NCI-H524 treated with DMSO at 0.1 percent for 48 hours (cell line): Measurements from ENCODE around the gene PRAC2.

Experiments
- DNase-seq: peaks from one replicate; lab custom pipeline; 2025; lab: John Stamatoyannopoulos, UW

PRAC2 gene

DNA sequence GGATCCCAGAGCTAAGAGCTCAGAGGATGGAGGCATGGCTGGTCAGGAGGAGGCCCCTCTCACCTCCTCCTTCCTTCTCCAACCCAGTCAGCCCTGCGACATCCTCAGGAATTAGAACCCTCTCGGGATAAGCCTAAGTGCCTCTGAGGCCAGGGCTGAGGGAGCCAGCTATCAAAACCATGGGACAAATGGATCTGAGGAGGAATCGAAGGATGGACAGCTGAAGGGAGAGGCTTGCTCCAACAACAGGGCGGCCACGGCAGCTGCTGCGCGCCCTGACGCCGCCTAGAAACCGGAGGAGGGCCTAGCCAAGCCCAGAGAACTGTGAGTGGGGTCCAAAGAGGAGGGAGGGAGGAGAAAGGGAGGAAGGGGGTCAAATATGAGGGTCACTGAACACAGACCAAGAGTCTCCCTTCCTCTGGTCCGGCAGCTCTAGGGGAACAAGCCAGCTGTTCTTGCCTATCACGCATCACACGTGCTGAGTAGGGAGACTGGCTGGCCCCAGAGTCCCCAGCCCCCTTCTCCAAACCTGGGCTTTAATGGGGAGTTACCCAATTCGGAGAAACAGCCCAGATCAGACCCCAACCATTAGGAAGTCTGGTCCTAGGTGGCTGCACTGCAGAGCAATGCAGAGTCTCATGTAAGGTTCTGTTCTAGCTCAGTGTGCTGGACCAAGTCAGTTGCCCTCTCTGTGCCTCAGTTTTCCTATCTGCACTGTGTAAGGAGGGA is 11.5 kb downstream of the PRAC2 start:
- DNase-seq, result no peak

DNA sequence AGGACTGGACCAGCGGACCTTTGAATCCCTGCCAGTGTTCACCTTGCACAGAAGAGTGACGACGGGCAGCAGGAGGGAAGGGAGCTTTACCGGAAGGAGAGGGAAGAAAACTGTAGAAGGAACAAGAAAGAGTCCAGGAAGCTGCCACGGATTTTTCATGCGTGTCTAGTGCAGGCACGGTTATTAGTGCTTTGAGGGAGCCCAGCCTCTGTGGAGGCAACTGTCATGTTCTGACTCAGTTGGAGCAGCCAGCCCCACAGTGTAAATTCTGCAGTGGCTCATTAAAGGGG is 12.0 kb downstream of the PRAC2 start:
- no peak for DNase-seq

DNA sequence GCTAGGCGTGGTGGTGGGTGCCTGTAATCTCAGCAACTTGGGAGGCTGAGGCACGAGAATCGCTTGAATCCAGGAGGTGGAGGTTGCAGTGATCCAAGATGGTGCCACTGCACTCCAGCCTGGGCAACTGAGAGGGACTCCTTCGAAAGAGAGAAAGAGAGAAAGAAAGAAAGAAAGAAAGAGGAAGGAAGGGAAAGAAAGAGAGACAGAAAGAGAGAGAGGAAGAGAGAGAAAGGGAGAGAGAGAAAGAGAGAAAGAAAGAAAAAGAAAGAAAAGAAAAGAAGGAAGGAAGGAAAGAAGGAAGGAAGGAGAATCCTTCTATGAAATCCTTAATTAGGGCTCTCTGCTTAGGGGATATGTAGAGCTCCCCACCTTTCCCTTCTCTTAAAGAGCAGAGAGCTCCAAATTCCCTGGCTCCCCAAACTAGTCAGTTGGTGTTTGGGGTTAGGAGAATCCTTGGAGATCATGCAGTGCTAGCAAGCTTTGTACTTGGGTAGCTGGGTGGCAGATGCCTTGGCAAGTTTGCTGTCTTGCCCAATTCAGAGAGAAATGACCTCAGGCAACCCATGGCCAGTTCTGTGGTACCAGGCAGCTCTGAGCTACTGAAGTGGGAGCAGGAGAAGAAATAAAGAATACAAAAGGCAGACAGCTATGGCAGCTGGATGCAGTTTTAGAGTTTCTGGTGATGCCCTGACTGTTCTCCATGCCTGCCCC is 14.5 kb downstream of the PRAC2 start:
- DNase-seq, result no peak

DNA sequence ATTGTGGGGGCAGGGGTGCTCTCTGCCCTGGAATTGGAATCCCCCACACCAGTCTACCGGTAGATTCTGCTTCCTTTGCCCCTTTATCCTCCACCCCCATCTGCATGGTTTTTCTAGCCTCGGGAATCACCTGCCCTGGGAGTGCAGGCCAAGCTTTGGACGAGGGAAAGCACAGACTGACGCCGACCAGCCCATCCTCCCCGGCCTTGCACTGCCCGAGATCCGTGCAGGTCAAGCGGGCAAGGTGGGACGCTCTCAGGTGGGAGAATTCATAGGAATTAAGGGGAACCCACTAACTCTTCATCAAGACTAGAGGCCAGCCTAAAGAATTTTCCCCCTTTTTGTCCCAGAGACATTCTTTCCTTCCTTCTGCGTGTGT is 15.4 kb downstream of the PRAC2 start:
- DNase-seq, result no peak

DNA sequence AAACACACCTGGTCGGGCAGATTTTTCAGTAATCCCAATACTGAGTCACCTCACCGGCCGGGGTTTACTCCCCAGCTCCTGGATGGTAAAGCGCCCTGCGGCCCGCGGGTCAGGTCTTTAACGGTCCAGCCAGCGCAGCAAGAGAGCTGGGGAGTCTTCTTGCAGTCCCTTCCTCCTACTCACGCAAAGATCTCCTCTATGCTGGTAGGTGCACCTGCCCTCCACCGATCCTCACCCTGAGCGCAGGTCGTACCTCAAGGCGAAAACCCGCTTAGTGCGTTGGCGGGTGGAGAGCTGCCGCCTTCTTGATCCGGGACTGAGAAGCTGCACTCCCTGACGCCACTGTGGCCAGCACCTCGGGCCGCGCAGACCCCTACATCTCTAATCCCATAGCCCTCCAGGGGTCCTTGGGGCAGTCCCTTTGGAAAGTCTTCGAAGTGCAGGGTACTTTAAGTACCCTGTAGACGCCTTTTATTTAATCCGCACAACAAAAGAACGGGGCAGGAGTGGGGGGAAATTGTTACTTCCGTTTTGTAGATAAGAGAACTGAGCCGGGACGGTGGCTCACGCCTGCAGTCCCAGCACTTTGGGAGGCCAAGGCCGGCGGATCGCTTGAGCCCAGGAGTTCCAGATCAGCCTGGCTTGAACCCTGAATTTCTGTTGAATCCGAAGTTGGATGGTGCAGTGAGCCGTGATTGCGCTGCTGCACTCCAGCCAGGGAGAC is 16.0 kb downstream of the PRAC2 start:
- no peak for DNase-seq

DNA sequence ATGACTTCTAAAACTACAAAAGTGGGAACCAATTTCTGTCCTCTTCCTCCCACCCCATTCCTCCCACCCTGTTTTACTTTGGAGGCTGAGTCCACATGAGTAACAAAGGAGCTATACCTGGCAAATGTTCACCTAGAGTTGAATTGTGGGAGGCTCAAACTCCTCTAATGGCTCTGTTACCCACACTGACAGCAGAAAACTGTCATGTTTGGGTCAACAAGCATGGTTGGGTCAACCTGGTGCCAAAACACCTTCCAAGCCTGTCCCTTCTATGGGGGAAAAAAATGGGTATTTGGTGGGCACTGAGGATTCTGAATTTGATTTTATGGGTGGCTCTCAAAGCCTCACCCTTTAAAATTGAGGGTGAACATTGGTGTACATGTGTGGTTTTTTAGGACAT is 17.6 kb downstream of the PRAC2 start:
- no peak for DNase-seq

DNA sequence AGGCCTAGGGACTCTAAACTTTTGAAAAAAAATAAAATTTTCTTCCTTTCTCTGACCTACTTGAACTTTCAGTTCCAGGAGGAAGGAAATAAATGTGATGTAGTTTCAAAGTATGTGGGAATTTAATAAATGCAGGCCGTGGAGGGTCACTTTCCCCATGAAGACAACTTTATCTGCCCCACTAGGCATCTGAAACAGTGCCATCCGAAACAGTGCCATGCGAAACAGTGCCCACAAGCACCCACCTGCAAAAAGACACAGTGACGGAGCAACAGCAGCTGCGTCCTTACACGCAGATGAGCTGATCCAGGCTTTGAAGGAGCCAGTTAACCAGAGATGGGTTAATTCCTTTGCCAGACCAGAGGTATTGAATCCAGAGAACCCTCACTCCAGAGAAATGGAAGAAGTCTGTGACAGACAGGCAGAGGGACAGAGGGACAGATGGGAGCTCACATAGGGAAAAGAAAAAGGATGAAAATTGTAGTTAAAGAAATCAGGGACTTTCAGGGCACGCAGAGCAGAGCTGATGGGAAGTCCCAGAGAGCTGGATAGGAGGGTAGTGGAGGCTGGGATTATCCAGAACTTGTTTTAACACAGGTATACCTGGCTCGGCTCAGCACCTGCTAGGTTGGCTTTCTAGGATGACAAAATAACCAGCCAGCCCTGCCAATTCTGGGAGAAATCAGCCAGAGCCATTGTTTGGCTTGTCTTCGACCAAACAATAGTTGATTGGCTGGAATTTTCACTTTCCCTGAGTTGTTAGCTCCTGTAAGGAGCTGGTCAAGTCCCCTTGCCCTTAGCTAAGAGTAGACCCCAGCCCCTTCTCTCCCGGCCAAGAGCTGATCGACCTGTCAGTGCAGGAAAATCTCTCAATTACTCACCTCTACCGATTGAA is 22.6 kb downstream of the PRAC2 start:
- DNase-seq, result no peak

DNA sequence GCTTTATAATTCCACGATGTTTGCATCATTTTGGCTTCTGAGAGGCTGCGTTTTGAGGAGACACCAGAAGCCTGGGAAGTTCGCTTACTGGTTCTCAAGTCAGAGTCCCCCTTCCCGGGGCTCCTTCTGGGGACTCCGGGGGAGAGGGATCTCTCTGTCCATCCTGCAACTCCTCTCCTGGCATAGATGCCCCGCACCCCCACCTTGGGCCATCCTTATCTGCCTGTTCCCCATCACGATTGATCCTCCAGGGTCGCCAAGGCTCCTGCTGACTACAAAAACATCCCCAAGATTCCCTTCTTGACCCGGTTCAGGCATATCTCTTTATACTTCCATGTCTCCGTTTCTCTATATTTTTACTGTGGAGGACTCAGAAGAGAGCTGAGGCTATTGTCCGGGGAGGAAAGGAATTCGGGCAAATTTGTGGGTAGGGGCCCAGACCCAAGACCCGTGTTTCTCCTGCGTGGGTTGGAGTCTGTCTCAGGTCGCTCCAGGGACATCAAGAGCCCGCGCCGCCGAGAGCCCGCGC is 24.0 kb downstream of the PRAC2 start:
- DNase-seq, result no peak

DNA sequence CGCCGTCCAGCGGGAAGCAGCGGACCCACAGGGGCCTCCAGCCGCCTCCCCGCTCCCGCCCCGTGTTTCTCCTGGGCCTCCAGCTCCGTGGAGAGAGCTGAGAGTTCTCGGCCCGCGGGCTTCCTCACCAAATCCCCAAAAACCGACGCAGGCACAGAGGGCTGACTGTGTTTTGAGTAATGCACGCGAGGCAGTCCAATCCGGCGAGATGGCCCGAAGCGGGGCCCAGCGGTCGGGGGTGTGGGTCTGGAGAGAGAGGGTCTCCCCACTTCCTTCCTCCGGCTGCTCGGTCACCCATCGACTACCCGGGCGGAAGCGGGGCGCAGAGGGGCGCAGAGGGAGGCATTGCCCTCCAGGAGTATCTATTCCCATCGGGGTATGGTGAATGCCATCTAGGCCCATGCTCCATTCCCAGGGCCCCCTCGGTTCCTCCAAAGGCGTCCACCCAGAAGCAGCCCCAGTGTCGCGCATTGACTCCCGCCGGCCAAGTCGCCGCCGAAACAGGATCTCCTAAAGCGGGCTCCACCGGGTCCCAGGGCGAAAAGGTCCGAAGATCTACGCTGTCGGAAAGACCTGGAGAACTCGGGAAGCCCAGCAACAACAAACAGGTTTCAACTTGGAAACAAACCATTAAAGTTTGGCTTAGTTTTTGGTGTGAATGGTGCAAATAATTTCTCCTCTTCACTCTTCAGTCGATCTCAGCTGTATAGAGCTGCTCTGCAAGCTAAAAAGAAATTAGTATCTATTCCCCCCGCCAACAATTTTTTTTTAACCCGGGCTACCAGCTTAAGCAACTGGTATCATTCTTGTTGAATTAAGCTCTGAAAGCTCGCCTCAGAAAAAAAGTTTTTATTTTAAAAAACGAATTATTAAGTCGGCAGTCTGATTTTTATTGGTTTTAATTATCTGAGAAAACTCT is 24.7 kb downstream of the PRAC2 start:
- DNase-seq, result no peak

DNA sequence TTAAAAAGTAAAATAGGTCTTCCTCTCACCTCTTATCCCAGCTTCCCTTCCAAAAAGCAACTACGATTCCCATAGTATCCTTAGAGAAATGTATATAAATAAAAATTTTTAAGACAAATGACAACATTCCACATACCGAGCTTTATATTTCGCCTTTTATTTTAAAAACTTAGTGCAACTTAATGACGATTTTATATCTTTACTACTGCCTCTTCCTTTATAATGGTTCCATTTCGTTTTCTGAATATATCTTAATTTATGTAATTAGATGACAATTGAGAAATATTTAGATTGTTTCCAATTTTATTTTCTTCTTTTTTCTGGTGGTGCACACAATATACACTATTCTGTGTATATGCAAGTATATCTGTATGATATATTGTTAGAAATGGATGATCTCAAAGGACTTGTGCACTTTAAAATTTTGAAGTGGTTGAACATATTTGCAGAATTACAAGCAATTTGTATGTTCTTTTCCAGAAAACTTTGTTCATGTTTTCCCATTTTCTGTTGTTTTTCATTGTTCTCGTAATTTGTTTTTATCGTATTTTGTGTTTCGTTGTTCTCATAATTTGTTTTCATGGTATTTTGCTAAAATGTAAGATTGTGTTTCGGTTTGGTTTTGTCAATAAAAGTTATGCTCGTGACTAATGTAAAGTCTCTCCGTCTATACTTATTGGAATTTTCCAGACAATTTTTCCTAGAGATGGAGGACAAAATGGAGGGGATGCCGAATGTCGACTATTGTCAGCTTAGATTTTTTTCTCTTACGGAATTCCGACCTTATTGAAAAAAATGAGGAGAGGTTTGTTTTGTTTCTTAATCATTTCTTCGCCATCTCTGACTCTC is 26.0 kb downstream of the PRAC2 start:
- DNase-seq, result no peak

DNA sequence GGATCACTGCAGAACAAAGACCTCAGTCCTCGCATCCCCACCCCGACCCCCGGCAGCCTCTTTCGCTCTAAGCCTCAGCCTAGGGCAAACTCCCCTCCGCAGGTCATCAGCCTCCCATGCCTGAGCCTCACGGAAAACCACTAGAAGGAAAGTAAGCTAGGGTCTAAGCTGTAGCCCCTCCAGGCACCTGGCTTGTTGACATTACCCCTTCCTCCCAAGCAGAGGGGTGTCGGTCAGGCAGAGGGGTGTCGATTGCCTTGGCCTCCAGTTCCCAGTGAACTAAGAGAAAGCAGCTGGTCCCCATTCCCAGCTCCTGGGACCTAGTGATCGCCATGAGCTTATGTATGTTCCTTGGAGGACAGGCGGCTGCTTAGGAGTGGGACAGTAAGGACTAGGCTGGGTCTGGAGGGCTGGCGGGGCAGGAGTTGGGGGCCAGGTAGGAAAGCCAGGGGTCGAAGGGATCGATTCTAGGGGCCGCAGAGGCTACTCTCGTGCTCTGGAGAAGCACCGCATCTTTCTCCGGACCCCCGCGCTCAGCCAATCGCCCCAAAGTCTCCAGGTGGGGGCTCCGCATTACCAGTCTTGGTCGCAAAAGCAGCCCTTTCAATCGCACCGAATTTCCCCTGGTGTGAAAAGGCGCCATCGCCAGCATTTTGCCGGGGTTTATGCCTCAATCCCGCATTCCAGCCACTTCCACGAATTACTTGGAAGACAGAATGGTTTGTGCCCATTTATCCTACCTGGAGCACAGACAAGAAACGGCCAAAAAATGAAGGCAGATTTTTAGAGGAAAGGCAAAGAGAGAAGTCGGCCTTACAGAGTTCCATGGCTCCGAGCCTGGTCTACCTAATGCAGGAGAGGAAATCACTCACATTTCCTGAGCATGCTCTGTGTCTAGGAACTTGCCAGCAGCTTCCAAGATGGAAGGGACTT is 26.9 kb downstream of the PRAC2 start:
- DNase-seq, result no peak

DNA sequence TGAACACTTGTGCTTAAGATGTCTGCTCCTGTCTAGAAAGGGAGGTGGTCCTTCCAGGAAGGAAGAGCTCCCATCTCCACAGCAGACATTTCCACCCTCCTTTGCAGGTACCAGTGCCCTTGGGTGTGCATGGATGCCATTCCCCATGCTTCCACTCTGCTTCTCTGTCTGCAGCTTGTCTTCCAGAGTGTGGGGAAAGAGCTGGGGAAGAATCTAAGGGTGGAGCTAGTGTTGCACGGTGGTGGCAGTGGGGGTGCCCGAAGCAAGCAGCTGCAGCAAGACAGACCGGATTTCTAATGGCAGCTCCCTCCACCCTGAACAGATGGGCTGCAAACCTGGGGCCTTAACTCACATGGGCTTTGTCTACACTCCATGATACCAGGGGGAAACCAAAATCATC is 28.2 kb downstream of the PRAC2 start:
- DNase-seq, result no peak

DNA sequence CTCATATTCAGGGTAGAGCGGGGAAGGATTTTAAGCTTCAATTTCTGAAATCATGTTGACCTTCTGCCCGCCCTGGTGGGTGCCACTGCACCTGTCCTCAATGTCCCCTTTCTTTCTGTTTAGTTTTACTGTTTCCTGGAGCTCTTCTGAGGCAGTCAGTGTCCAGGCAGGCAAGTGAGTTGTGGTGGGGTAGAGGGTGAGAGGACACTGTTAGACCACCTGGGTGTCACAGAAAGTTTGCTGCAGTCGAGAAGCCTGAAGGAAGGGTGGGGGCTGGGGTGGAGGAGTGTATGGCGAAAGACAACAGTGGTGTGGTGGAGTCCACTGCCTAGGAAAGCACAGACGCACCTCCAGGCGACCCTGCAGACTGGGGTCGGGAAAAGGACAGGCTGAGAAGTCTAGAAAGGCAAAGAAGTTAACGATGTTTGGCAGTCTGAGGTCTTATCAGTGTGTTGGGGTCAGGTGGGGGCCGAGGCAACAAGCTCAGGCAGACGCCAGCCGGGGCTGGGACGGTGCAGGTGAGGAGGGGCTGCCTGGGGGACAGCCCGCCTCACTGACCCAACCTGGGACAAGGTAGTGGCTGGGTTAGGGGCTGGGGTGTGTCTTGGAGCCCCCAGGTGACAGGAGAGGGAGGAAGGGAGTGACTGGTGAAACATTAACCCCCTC is 28.9 kb downstream of the PRAC2 start:
- DNase-seq, result no peak

DNA sequence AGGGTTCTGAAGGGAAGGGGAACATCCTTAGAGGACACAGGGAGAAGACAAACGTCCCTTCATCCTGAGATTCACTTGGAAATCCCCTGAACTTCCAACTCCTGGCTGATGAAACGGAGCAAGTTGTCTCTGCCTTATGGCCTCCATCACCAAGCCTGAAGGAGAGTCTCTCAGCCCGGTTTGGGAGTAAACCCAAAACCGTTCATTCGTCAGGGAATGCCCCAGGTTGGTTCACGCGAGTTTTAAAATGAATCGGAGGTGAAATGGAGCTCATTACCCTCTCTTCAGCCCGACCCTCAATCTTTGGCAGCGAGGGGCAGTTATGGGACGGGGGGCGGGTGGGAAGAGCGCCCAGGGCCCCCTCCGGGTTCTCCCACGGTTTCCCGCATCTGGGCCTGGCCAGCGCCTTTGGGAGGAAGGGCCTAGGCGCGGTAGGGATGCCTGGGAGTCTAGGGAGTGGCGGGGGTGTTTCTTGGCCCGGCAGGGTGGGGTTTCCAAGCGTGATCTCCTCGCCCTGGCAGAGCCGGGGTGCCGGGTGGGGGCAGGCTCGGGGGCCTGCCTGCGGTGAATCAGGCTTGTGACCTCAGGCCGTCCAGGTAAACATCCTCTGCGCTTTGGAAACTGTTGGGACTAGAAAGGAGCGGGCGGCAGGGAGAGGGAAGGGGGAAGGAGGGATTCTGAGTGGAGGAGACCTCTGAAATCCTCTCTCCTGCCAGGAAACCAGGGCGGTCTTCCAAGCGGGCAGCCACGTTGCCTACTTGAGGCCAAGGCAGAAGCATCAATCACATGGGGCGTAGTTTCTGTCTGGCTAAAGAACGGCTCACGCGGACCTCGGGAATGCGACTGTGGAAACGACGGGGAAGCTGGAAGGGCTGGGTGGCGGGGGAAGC is 29.7 kb downstream of the PRAC2 start:
- no peak for DNase-seq

DNA sequence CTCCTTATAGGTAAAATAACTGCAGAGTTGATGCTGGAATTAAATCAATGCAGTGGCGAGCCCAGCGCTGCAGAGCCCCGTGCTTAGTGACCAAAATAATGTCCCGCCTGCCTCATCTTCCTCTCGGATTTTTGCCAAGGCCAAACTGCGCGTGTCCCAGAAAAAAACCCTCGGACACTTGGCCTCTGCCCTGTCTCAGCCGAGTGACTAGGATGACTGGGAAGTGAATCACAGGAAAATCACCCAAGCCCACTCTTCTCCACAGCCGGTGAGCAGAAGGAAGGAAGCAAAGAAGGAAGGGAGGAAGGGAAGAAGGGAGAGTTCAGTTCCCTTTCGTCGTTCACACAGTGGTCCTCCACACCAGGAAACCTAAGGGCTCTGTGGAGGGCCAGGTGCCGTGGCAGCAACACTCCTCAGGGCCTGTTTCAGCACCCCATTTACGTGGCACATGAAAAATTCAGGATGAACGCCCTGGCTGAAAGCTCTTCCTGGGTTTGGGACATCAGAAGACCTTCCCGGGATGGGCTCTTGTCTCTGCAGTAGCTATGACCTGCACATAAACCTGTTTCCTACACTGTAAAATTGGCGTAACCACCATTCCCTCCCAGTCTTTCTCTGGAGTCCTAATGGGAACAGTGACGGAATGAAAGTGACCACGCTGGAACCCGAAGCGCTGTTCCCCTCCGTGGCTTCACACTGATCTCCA is 31.0 kb downstream of the PRAC2 start:
- no peak for DNase-seq

DNA sequence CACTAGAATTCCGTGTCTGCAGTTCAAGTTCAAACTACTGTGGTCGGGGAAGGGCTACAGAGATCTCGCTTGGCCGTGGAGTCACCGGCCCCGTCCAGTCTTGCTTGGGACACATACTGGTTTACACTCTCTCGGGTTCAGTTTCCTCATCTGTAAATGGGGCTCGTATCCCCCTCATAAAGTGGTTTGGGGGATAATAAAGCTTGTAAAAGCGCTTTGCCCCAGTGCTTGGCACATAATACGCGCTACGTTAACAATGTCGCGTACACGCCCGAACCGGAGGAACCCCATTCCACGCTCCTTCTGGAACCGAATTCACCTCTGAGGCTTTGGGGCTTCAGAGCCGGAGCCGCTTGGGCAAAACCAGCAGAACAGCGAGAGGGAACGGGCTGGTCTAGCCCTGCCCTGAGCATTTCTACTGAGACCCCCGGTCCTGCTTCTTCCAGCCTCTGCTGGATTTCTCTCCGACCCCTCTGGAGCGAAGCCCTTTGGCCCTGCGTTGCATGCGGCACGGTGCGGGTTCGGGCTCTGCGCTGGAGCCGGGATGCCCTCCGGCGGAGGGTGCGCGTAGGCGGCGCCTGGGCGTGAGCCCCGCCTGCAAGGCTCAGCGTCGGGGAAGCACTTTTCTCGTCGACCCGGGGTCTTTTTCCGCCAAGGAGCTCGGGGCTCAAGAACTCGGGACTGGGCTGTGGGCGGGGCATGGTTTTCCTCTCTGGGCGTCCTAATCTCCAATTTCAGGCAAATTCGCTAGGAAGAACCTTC is 31.7 kb downstream of the PRAC2 start:
- no peak for DNase-seq
